HG03558 (cell line): Measurements from ENCODE around the gene TPP2.
A peak's percentile ranks its signal among the peaks of the same experiment; 100 is the strongest.

ENCODE experiments used
- ATAC-seq: cut with Tn5 transposase; IDR thresholded peaks from one replicate; pipeline ENCODE4 v1.9.1; 2021; ENCODE audit warnings: moderate number of reproducible peaks; ENCODE audit not compliant: unreplicated experiment; ENCODE audit errors: extremely low read depth

Gene TPP2

DNA sequence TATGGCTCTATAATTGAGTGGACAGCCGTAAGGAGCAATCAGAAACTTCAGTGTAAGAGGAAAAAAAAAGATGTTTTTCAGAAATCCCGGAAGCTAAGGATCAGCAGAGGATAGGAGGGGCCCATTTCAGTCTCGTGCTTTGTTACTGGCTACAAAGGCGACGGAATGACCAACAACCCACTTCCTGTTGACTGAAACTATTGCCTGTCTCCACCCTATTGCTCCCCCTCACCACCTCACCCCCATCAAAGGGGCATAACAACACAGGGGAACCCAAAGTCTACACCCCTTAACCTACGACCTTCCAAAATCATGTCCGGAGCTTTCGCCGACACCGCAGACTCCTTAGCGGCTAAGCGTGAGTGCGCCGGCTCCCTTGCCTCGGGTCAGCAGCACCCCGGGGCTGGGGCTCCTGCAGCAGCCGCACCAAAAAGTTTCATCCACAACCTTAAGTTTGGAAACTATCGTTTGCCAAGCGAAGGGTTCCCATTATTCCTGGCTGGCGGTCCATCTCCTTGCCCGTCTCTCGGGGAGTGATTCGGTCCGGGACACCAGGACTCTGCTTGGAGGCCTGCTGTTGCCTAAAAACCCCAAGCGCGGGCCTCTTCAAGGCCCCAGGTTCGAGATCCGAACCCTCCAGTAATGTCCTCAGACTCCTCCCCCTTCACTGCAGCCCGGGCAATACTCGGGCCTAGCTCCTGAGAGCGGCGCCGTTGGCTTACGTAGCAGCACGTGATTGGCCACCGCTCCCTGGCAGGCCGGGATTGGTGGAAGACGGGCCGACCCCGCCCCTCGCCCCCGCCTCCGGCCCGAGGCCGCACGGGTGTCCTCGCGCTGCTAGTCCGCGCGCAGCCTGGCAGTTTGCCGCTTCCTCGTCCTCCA, at the start of gene TPP2:
Gene TPP2, plus strand, starts transcription at position 840 of the 882 bp plus-strand sequence. CDS start 53 bp downstream, outside the sequence.
- ATAC-seq: peak; percentile 65

DNA sequence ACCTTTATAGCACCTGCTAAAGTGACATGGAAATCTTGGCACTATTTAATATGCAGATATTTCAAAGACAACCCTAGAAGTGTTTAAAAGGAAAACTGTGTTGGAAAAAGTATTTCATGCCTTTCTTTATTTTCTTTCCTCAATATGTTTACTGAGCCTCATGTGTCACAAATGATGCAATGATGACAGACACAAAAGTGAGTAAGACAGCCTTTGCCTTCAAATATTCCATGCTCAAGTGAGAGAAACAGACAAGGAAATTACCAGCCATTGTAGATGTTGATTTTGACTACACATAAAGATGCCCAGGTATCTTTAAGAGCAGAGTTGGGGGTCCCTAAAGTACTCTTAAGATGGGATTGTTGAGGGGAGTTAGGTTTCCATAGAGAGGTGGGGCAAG, 48.0 kb upstream of the TPP2 start:
- no peak for ATAC-seq

DNA sequence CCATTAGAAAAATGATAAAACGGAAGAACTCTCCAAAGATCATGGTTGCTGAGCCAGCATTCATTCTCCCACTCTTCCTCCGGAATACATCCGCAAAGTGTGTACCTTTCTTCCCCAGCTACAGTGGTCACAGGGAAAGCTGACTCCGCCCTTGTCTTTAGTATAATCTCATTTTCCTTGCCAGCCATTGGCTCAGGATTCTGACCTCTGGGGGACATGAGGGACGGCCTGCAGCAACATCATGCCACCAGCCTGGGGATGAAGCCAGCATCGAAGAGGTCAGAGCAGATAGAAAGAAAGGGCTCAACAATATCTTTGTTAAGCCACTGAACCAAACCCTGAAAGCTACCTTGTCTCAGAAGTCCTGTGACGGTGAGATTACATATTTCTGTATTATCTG, 46.3 kb upstream of the TPP2 start:
- no peak for ATAC-seq

DNA sequence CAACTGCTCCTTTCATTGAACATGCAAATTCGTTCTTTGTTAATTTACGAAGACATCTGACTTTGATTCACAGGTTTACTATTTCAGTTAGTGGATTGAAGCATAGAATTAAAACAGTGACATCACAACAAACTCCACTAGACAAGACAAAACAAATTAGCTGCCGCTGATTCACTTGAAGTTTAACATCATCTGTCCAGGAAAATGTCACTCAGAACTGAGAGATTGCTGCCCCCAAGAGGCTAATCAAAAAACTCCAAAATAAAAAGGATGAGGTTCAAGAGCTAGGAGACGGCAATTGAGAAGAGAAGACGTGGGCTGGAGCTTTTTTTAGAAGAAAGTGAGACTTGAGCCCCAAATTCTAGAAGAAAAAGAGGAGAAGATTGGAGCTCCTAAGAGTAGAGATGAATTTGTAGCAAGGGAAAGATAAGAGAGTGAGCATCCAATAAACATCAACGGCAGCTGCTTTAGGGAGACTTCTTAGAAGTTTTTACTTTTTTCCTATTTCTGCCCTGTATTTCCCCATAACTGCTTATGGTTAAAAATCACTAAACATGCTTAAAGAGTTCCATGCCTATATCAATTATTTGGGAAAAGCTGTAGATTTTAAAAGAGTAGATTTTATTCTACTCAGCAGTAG, 40.8 kb upstream of the TPP2 start:
- no peak for ATAC-seq

DNA sequence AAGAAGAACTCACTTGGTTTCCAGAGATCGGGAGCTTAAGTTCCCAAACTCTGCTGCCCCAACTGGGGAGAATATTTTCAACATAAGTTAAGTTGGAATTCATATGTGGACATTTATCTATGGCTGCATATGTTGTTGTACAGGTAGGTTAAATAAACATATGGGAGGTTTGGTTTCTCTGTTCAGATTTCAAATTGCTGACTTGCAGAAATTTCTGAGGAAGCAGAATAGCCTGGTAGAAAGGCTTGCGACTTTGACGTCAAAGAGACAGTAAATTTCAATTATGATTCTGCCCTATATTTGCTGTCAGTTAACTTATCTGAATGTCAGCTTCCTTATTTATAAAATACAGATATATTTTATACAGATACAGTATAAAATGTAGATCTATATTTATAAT, 40.0 kb upstream of the TPP2 start:
- no peak for ATAC-seq

DNA sequence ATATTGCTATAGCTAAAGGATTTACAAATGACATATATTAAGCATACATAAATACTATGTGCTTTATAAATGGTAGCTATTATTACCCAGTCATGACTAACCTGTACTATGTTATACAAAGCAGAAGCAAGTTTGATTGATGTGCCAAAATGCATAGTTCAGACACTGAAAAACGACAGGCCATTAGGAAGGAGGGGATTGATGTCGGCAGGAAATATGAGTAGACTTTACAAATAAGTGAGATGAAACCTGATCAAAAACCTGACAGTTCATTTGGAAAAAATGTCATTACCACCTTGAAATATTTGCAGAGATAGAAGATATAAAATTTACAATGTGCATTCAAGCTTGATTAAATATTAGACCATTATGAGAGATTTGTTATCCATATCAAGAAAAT, 38.8 kb upstream of the TPP2 start:
- no peak for ATAC-seq

DNA sequence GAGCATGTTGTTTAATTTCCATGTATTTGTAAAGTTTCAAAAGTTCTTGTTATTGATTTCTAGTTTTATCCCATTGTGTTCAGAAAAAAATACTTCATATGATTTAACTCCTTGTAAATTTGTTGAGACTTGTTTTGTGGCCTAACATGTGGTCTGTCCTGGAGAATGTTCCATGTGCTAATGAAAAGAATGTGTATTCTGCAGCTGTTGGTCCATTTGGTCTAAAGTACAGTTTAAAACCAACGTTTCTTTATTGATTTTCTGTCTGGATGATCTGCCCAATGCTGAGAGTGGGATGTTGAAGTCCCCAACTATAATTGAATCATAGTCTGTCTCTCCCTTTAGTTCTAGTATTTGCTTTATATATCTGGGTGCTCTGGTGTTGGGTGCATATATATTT, 34.9 kb upstream of the TPP2 start:
- no peak for ATAC-seq

DNA sequence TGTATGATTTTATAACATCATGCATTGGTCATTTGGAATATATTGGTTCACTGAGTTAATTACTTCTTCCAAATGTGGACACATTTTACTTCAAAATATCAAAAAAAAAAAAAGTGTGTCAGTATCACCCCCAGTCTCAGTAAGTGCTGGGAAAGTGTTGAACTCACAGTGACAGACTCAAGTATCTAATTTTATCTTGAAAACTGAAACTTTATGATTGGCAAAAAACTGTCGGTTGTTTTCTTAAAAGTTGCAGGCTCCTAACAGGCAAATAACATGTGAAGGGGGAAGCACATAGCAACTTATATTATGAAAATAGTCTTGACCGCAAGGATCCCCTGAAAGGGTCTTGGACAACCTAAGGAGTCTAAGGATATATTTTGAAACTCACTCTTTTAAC, 33.5 kb upstream of the TPP2 start:
- no peak for ATAC-seq

DNA sequence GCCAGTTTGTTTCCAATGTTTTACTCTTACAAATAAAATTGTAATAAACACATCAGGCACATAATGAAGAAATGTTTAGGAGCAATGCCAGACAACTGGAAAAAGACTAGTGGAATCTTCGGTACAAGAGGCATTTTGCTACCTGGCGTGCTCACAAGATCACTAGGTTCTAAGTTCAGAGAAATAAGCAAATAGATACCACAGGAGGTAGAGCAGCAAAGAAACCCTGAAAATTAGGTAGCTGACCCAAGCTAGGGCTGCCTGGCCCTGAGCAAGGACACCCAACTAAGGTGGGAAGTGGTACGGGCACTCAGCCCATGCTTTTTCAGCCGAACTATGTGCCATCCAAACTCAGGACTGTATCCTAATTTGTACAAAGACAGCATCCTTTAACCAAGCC, 32.2 kb upstream of the TPP2 start:
- no peak for ATAC-seq

DNA sequence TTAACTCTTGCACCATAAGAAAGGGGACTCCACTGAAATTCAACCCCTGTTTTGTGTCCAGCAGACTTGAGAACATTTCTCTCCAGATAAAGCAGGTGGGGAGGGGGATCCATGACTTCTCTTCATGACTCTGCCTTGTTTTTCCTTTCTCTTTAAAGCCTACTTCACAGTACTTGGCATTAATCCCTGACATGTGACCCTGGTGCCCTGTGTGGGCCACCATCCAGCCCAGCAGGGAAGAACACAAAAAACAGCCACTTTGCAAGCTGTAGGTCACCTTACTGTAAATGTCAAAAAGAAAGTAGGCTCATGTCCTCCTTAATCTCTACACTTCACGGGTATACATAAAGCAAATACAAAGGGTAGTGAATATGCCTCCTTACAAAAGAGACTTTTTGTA, 30.3 kb upstream of the TPP2 start:
- no peak for ATAC-seq

DNA sequence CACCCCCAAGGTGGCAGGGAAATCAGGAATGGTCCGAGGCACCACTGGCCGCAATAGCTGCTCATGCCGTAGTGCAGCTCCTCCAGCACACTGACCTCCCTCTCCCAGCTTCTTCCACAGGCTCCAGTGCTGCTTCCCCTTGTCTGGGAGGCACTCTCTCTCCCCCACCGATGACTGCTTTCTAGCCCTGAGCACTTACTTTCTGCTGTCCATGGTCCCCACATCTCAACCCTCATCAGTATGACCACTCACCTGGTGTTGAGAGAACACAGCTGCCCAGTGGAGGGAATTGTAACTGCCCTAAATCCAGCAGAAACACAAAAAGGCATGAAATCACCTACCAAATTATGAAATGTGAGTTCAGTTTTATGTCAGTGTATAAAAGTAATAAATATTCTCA, 28.9 kb upstream of the TPP2 start:
- ATAC-seq: no peak

DNA sequence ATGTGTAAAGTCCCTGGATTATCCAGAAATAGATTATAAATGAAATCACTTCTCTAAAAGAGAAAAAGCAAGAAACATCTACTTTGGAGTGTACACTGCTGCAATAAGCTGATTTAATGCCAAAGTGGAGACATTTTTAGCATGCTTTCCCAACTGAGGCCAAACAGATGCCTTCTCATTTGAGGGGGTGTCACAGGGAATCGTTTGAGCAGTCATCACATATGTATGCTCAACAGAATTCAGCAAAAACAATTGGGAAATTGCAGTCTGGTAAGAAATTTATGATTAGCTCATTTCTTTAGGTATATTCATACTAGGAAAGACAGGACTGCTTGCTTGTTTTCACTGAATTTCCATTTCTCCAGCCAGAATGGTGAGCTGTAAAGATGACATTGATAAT, 27.3 kb upstream of the TPP2 start:
- no peak for ATAC-seq

DNA sequence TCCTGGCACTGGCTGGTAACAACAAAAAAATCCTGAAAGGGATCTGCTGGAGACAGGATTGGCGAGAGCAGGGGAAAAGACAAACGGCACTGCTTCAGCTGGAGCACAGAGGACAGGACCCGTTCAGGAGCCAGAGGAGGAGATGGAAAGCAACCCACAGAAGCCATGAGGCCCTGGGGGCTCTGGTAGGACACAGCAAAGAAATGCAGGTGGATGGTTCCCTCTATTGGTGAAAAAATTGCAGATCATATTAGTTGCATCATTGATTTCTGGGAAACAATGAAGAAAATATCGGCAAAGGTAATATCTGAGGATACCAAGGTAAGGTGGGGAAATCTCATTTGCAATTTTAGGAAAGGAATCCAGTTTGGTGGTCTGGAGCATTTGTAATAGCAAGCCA, 25.7 kb upstream of the TPP2 start:
- no peak for ATAC-seq

DNA sequence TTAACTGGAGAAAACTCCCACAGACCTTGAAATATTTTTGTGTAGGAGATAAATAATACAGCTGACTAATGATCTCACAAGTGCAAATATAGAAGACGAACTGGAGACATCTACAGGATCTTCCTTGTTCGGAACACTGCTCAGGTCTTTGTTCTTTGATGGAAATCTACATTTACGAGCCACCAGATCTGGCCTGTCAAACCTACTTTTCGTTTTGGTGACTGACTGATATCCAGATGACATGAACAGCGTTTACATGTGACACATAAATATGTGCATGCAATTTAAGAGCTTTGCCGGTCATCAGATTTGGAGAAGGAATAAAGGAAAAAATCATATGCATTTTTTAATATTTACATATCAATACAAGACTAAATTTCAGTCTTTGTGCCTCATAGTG, 24.5 kb upstream of the TPP2 start:
- ATAC-seq: no peak

DNA sequence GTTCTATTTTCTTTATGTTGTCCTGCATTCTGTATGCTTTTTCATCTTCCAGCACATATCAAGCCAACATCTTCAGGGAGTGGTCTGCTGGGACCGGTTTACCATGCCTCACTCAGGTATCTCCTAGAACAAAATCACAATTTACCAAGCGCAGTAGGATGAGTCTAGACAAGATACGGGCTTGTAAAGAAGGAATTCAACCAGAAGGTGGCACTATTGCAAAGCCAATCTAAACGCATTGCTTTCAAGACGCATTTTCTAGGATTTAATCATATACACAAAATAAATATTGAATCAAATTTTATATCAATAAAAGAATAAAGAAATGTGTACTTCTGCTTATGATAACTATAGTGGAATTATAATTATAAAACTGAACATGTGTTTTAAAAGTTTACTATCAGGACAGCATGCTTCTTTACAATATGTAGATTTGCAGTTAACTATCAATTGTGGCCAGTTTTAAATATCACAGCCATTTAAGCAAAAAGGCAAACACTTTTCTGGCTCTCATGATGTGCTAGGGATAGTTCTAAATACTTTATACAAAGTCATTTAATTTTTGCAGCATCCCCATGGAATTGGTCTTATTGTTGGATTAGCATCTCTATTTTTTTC, 16.1 kb upstream of the TPP2 start:
- ATAC-seq: no peak

DNA sequence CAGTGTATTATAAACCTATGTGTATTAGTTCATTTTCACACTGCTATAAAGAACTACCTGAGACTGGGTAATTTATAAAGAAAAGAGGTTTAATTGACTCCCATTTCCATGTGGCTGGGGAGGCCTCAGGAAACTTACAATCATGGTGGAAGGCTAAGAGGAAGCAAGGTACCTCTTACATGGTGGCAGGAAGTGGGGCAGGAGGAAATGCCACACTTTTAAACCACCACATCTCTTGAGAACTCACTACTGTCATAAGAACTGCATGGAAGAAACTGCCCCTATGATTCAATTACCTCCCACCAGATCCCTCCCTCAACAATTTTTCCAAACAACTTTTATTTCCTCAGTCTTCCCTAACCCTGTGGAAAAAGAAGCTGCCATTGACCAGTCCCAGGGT, 14.5 kb upstream of the TPP2 start:
- no peak for ATAC-seq

DNA sequence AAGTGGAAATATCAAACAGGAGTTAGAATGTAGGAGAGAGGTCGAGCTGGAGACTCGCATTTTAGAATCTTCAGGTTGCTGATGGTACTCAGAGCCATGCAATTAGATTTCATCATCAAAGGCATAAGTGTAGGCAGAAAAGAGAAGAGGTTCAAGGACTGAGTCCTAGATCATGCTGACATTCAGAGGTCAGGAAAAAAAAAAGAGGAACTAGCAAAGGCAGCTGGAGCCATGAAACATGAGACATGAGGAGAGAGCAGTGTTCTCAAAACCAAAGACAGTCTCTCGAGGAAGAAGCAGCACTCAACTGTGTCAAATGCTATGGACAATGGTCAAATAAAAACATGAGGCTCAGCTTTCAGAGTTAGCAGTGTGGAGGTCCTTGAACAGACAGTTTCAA, 12.4 kb upstream of the TPP2 start:
- no peak for ATAC-seq

DNA sequence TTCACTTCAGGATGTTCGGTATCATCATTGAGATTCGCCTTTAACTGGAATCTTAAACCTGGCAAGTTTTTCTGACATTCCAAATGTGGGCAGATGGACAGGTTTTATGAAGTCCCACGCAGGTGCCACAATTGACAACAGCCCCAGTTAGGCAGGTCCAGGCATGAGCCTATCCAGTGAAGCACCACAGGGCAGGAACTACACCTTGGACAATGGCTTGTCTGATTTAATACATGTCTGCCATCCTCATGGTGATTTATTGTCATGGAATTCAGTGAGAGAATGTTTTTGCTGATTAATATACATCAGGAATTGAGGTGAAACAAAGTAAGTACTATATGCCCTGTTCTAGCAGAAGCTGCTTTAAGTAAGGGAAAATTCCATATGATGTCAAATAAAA, 10.2 kb upstream of the TPP2 start:
- no peak for ATAC-seq

DNA sequence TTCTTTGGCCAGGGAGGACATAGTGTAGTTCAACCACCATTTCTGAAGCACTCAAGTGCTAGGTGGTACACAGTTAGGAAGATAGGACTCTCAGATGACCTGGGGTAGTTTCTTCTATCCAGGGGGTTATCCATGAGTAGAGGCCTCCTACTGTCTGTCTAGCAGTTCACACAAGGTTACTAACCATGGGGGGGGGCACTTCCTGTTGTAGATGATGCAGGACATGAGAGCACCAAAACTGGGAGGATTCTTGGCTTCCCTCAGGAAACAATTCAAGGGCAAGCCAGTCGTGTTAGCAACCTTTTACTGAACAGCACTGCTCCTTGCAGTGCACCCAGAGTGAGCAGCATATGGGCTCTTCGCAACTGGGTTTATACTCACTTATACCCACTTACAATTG, 8.9 kb upstream of the TPP2 start:
- no peak for ATAC-seq

DNA sequence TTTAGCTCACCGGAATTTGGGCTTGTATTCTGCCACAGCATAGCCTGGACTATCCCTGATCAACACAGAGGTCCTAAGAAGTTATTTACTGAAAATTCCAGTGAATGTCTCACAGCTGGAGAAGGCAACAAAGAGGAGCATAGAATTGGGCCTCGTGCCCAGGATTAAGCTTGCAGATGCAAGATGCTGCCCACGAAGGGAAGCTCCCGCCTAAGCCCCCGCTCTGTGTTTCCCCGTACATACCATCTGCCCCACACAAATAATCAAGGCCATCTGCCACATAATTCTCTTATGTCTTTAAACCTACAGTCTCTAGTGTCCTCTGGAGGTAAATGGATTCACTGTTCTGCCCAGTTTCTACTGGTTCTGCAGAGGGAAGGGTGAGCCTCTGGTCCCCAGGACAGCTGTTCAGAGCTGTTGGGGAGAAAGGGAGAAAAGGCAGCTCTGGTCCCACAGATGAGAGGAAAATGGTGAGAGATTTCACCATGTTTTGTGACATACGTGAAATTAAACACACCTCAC, 7.4 kb upstream of the TPP2 start:
- no peak for ATAC-seq
